PC-3 (cell line): ENCODE data around the gene RAI14.

Source experiments
- EZH2phosphoT487 ChIP-seq: fragments of 300-600 bp; sonication (generic); IDR thresholded peaks from 2 replicates; pipeline ENCODE4 v1.6.1; 2018; ENCODE audit warnings: mild to moderate bottlenecking, antibody characterized with exemption, low read length, borderline replicate concordance
- TF ChIP-seq, protein P1 (sequence below): fragments of 300-600 bp; sonication (generic); conservative IDR thresholded peaks from 2 replicates; pipeline ENCODE4 v1.5.1; 2017; ENCODE audit warnings: antibody characterized with exemption, low read depth, mild to moderate bottlenecking, low read length

DNA sequence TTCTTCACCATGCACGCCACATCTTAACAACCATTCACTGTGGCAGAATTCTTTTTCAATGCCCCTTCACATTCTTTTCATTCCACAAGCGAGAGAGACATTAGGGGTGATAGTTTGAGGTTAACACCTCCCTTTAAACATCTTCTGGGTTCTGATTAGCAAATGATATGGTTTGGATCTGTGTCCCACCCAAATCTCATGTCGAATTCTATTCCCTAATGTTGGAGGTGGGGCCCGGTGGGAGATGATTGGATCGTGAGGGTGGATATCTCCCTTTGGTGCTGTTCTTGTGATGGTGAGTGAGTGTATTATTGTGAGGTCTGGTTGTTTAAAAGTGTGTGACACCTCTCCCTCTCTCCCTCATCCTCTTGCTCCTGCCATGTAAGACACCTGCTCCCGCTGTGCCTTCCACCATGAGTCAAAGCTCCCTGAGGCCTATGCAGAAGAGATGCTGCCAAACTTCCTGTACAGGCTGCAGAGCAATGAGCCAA is 46.1 kb upstream of the RAI14 start:
- TF ChIP-seq, protein P1, sequence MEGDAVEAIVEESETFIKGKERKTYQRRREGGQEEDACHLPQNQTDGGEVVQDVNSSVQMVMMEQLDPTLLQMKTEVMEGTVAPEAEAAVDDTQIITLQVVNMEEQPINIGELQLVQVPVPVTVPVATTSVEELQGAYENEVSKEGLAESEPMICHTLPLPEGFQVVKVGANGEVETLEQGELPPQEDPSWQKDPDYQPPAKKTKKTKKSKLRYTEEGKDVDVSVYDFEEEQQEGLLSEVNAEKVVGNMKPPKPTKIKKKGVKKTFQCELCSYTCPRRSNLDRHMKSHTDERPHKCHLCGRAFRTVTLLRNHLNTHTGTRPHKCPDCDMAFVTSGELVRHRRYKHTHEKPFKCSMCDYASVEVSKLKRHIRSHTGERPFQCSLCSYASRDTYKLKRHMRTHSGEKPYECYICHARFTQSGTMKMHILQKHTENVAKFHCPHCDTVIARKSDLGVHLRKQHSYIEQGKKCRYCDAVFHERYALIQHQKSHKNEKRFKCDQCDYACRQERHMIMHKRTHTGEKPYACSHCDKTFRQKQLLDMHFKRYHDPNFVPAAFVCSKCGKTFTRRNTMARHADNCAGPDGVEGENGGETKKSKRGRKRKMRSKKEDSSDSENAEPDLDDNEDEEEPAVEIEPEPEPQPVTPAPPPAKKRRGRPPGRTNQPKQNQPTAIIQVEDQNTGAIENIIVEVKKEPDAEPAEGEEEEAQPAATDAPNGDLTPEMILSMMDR, result no peak
- TF ChIP-seq EZH2phosphoT487, result no peak
